Neural cell (in vitro differentiated cells): ENCODE results near the gene OR5J2.

Experiments used
- CTCF ChIP-seq: fragments of 450-650 bp; IDR thresholded peaks from 2 replicates; pipeline ENCODE4 v1.5.1; 2014; ENCODE audit warnings: antibody characterized with exemption, mild to moderate bottlenecking, moderate library complexity; ENCODE audit not compliant: poor library complexity, severe bottlenecking
- EP300 ChIP-seq: fragments of 450-650 bp; conservative IDR thresholded peaks from 2 replicates; pipeline ENCODE4 v1.6.1; 2014; ENCODE audit warnings: antibody characterized with exemption, mild to moderate bottlenecking, moderate library complexity; ENCODE audit not compliant: poor library complexity, severe bottlenecking
- EZH2 ChIP-seq: fragments of 200-600, 300-800 bp; shearing (Covaris generic), sonication (generic); IDR thresholded peaks from 2 replicates; pipeline ENCODE4 v1.6.1; 2014; ENCODE audit warnings: antibody characterized with exemption, low read length, borderline replicate concordance, mild to moderate bottlenecking; ENCODE audit not compliant: insufficient read depth, poor library complexity, severe bottlenecking
- MXI1 ChIP-seq: fragments of 450-650 bp; conservative IDR thresholded peaks from 2 replicates; pipeline ENCODE4 v1.6.1; 2014; ENCODE audit warnings: antibody characterized with exemption, mild to moderate bottlenecking; ENCODE audit not compliant: poor library complexity, severe bottlenecking
- POLR2AphosphoS5 ChIP-seq: IDR thresholded peaks from 2 replicates; pipeline ENCODE4 v1.6.1; 2012
- REST ChIP-seq: IDR thresholded peaks from 2 replicates; pipeline ENCODE4 v1.6.1; 2012; ENCODE audit warnings: borderline replicate concordance
- SMC3 ChIP-seq: fragments of 450-650 bp; conservative IDR thresholded peaks from 2 replicates; pipeline ENCODE4 v1.6.1; 2014; ENCODE audit warnings: antibody characterized with exemption, mild to moderate bottlenecking, moderate library complexity; ENCODE audit not compliant: poor library complexity
- TAF1 ChIP-seq: IDR thresholded peaks from 2 replicates; pipeline ENCODE4 v1.6.1; 2012; ENCODE audit warnings: low read depth

GRCh38 chr11:56197367-56197766, 20.9 kb downstream of the OR5J2 start:
- no peak for TF ChIP-seq CTCF
- TF ChIP-seq EZH2: no peak
- TF ChIP-seq EP300: no peak
- no peak for TF ChIP-seq REST
- TF ChIP-seq TAF1: no peak
- TF ChIP-seq MXI1: no peak
- no peak for TF ChIP-seq POLR2AphosphoS5
- no peak for TF ChIP-seq SMC3
